ENCODE results near the gene CSKMT. TPM values are rescaled to one million over a fixed set of nuclear protein-coding genes. Genes with fewer than 3 reads are reported as not detected.

Gene CSKMT, protein sequence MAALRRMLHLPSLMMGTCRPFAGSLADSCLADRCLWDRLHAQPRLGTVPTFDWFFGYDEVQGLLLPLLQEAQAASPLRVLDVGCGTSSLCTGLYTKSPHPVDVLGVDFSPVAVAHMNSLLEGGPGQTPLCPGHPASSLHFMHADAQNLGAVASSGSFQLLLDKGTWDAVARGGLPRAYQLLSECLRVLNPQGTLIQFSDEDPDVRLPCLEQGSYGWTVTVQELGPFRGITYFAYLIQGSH
- 63.5 TPM for total RNA-seq (2021; ENCODE audit: unreplicated experiment)
- polyA plus RNA-seq (2012) = 12.2 and 18.7 TPM in 2 replicates
- percentile 97 among the genes with signal in this experiment for Bru-seq, nascent RNA
- percentile 74 among the genes with signal in this experiment for BruChase-seq, experiment 1, labeled RNA remaining after a 6-hour chase
- percentile 80 among the genes with signal in this experiment for BruChase-seq, experiment 2, labeled RNA remaining after a 2-hour chase
- long read RNA-seq, transcript CSKMT-202 (2 exons, 2,870 nt) = major isoform, 58 of 81 reads
- long read RNA-seq, transcript CSKMT-204 (1 exons, 376 nt) = minor isoform, 18 of 81 reads
- long read RNA-seq, partial matches to known transcripts = 2 of 81 reads
- long read RNA-seq, other reads (novel, unspliced or antisense) = 1 of 81 reads

DNA sequence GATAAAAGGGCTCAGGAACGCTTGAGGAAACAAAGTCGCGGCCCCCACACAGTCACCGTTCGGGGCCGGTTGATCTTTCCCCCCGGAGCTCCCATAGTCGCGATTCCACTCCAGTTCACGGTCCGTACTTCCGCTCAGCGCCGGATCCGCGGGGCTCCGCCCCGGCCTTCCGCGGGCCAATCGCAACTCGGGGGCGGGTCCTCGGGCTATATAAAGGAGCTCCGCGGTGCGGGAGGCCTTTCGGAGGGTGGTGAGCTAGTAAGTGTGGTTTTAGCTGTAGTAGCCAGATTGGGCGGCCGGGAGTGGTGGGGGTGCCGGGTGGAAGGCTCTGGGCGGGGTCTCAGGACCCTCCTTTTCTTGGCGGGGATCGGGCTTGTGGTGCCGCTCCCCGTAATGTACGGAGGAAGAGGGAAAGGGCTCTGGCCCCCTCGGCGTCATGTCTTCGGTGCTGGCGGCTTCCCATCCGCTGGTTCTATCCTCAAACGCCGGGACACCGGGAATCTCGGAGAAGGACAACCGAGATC lies at the start of gene CSKMT, which contains the start of gene C11orf98:
Gene CSKMT (plus strand): TSS at position 238 of the 524 bp plus-strand sequence. CDS start 568 bp downstream, outside the sequence.
Gene C11orf98 (minus strand): TSS at position 136 of the 524 bp plus-strand sequence. CDS start 41 bp downstream, at position 95.
- Histone ChIP-seq H3K4me2 (ENCODE audit: low read length) (peak within 1 kb of the TSS; percentile 98), H3K79me2 (ENCODE audit: insufficient read depth, low read length) (peaks cover 56% of the 10 kb centered on the region), H3K4me3 (replicated peaks in 1 of 2; ENCODE audit: low read depth in 1 of 2, low read length in 2 of 2) (peak within 1 kb of the TSS; percentile 99), H3K9me2 (ENCODE audit: insufficient read depth) (no peaks in the 10 kb centered on the region), H3K27me3 (ENCODE audit: insufficient read depth, low read length) (no peaks in the 10 kb centered on the region), H3K27ac (ENCODE audit: low read depth, low read length) (peak within 1 kb of the TSS; percentile 96), H2AFZ (ENCODE audit: low read depth, low read length, poor library complexity, severe bottlenecking) (no peak within 1 kb of the TSS), H3K9ac (ENCODE audit: low read length) (peak within 1 kb of the TSS; percentile 100), H3K4me1 (ENCODE audit: control insufficient read depth in 1 of 2, insufficient read depth in 2 of 2, low read length in 2 of 2) (peaks cover 24 to 43% of the 10 kb centered on the region in 2 experiments; a peak in 3 of 4 replicates), H4K20me1 (ENCODE audit: insufficient read depth) (no peaks in the 10 kb centered on the region), H3K36me3 (ENCODE audit: control insufficient read depth in 1 of 2, insufficient read depth in 2 of 2, low read length in 2 of 2) (peaks cover 11 to 32% of the 10 kb centered on the region in 2 experiments; a peak in 3 of 4 replicates), H3K9me3 (ENCODE audit: control insufficient read depth in 1 of 2, insufficient read depth in 1 of 2, low read depth in 1 of 2, low read length in 2 of 2) (no peaks in the 10 kb centered on the region)
- intact Hi-C loops (cut with micrococcal nuclease) = no loop called here
- ATAC-seq = peak; percentile 81
- RAD21 ChIA-PET (ENCODE audit: low non-redundant PET in 1 of 2, low total read pairs in 2 of 2, uncharacterized antibody in 2 of 2, unreplicated experiment in 2 of 2) = interaction anchor here in 1 of 2 experiments (1.7 kb wide), 1 partner anchor 12 kb away, joined by 6 read pairs; the partner anchor contains the start of gene INTS5
- POLR2A ChIA-PET = interaction anchor here (0.7 to 8.9 kb wide), 40 partner anchors 9 to 1523 kb away, joined by 3 to 195 read pairs (median 5); partner anchors contain the start of genes B3GAT3, EEF1G, GANAB and HNRNPUL2
- TF ChIP-seq TCF7L2 (IDR thresholded peaks at IDR 0.05; ENCODE audit: borderline replicate concordance, extremely low read depth, insufficient read depth, insufficient read length) (no peak), EGR1 (IDR thresholded peaks at IDR 0.05; ENCODE audit: low read depth) (no peak), SP1 (IDR thresholded peaks at IDR 0.05; ENCODE audit: low read depth) (no peak), SRF (IDR thresholded peaks at IDR 0.05; ENCODE audit: low read depth) (no peak), ZFX (IDR thresholded peaks at IDR 0.05) (peak; percentile 70; the same call in 1 of the 2 replicates), CEBPB (IDR thresholded peaks at IDR 0.05; ENCODE audit: low read depth) (no peak), CBX3 (IDR thresholded peaks at IDR 0.05; ENCODE audit: low read depth) (no peak), POLR2AphosphoS5 (IDR thresholded peaks at IDR 0.05; ENCODE audit: low read depth, low read length) (peak; percentile 100), JUND (IDR thresholded peaks at IDR 0.05) (no peak), YY1 (IDR thresholded peaks at IDR 0.05; ENCODE audit: extremely low read depth, insufficient replicate concordance, low read depth, low read length) (peak; percentile 82), ZNF274 (IDR thresholded peaks at IDR 0.05; ENCODE audit: low read depth, low read length) (no peak), POLR2A (IDR thresholded peaks at IDR 0.05; ENCODE audit: borderline replicate concordance, extremely low read depth, insufficient read depth, insufficient read length) (peak; percentile 99), EZH2 (IDR thresholded peaks at IDR 0.05) (no peak)
- TF ChIP-seq, protein P1, sequence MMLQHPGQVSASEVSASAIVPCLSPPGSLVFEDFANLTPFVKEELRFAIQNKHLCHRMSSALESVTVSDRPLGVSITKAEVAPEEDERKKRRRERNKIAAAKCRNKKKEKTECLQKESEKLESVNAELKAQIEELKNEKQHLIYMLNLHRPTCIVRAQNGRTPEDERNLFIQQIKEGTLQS (IDR thresholded peaks at IDR 0.05) = no peak
- BruUV-seq (replicated peaks) = TSS peak; percentile 85
- CTCF ChIA-PET = interaction anchor here (0.6 to 1.9 kb wide), 8 partner anchors 10 to 327 kb away, joined by 3 to 6 read pairs (median 4); partner anchors contain the start of genes INTS5 and TUT1
- peak; percentile 84 for DNase-seq (ENCODE audit: low read depth, low spot score)

All from HCT116 (cell line).